Measurements from ENCODE around the gene ATP8B4.
A peak's percentile ranks its signal among the peaks of the same experiment; 100 is the strongest.

Gene ATP8B4

GRCh38 chr15:50113992-50114780 is 4.8 kb downstream of the ATP8B4 start:
- Histone ChIP-seq H3K27me3 (no peaks in the 10 kb centered on the region), H3K36me3 (no peaks in the 10 kb centered on the region), H3K27ac (peak overlapping the region in 8 of 11 experiments; percentile 33 to 84 (median 68); a peak in 16 of 22 replicates), H3K4me1 (peaks cover 23 to 91% (median 70%) of the 10 kb centered on the region in 10 experiments), H4K20me1 (no peaks in the 10 kb centered on the region), H3K4me3 (peak overlapping the region in 4 of 10 experiments; percentile 22 to 41 (median 34); a peak in 5 of 20 replicates), H3K9ac (peak overlapping the region in 5 of 11 experiments; percentile 2 to 76 (median 70); a peak in 7 of 22 replicates), H3K9me3 (replicated peaks in 1 of 11) (peaks cover 0 to 8% (median 0%) of the 10 kb centered on the region in 11 experiments; a peak in 2 of 22 replicates), H3K4me2 (peak overlapping the region; percentile 27 to 96 (median 73); a peak in 21 of 22 replicates)
- peak in 2 of 11 experiments; percentile 47 to 54; a peak in 3 of 22 replicates for TF ChIP-seq Cebpa-rat (IDR thresholded peaks at IDR 0.05)

DNA sequence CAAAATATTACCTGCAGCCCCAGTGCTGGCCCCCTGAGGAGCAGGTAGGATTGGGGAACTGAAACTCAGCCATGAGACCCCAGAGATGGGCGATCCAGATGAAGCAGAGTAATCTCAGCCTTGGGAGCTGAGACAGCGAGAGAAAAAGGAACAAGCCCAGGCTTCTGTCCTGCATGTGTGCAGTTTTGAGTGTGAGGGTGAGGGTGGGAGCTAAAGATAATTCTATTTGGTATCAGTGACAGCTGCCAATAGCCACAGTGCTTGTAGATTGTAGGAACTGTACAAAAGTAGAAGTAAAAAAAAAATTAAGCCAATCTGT is 5.9 kb downstream of the ATP8B4 start:
- H3K4me2 ChIP-seq = peak overlapping the region; percentile 52 to 96 (median 73)
- TF ChIP-seq Cebpa-rat (IDR thresholded peaks at IDR 0.05) = no peak
- H3K4me3 ChIP-seq = peak overlapping the region in 5 of 10 experiments; percentile 28 to 56 (median 41); a peak in 10 of 20 replicates
- H3K27ac ChIP-seq = peak overlapping the region in 9 of 11 experiments; percentile 22 to 84 (median 65); a peak in 17 of 22 replicates
- peaks cover 29 to 91% (median 76%) of the 10 kb centered on the region in 10 experiments for H3K4me1 ChIP-seq
- H3K9ac ChIP-seq = peak overlapping the region in 7 of 11 experiments; percentile 3 to 76 (median 59); a peak in 12 of 22 replicates
- no peaks in the 10 kb centered on the region for H3K27me3 ChIP-seq
- no peaks in the 10 kb centered on the region for H3K36me3 ChIP-seq
- no peaks in the 10 kb centered on the region for H4K20me1 ChIP-seq
- peaks cover 0 to 8% (median 0%) of the 10 kb centered on the region in 11 experiments; a peak in 2 of 22 replicates for H3K9me3 ChIP-seq (replicated peaks in 1 of 11)

GRCh38 chr15:50112488-50113186 is 6.4 kb downstream of the ATP8B4 start:
- Histone ChIP-seq H4K20me1 (no peaks in the 10 kb centered on the region), H3K9ac (peak overlapping the region in 7 of 11 experiments; percentile 3 to 76 (median 59); a peak in 12 of 22 replicates), H3K36me3 (no peaks in the 10 kb centered on the region), H3K27me3 (no peaks in the 10 kb centered on the region), H3K4me1 (peaks cover 34 to 95% (median 81%) of the 10 kb centered on the region in 10 experiments), H3K9me3 (replicated peaks in 1 of 11) (peaks cover 0 to 6% (median 0%) of the 10 kb centered on the region in 11 experiments; a peak in 2 of 22 replicates), H3K4me2 (peak overlapping the region; percentile 52 to 96 (median 73)), H3K4me3 (peak overlapping the region in 5 of 10 experiments; percentile 28 to 56 (median 41); a peak in 10 of 20 replicates), H3K27ac (peak overlapping the region in 9 of 11 experiments; percentile 22 to 84 (median 65); a peak in 17 of 22 replicates)
- TF ChIP-seq Cebpa-rat (IDR thresholded peaks at IDR 0.05) = no peak

DNA sequence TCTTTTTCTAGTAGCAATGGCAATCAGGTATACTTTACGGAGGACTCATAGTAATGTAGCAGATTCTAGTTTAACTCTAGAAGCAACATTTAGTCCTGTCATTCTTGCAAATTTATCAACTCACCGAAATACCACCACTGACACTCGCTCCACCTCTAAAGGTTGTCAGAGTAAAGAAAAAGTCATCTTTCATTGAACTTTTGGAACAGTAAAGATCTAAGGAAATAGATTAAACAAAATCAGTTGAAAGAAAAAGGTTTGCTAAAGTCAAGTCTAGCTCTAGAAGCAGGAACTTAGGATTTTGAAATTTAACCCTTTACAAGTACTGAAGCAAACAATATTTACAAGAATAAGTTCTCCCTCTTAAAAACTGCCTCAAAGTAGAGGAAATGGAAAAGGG is 8.7 kb downstream of the ATP8B4 start:
- no peak for TF ChIP-seq Cebpa-rat (IDR thresholded peaks at IDR 0.05)
- peaks cover 37 to 99% (median 81%) of the 10 kb centered on the region in 10 experiments for H3K4me1 ChIP-seq
- H3K27ac ChIP-seq = peak overlapping the region in 3 of 11 experiments; percentile 72 to 84 (median 80); a peak in 5 of 22 replicates
- peaks cover 0 to 14% (median 0%) of the 10 kb centered on the region in 11 experiments; a peak in 3 of 22 replicates for H3K36me3 ChIP-seq
- peak overlapping the region in 2 of 10 experiments; percentile 41 to 53; a peak in 4 of 20 replicates for H3K4me3 ChIP-seq
- no peaks in the 10 kb centered on the region for H3K27me3 ChIP-seq
- H4K20me1 ChIP-seq = no peaks in the 10 kb centered on the region
- H3K9me3 ChIP-seq (replicated peaks in 1 of 11) = no peaks in the 10 kb centered on the region
- peak overlapping the region in 2 of 11 experiments; percentile 0 to 19; a peak in 1 of 22 replicates for H3K9ac ChIP-seq
- peak overlapping the region in 7 of 11 experiments; percentile 16 to 96 (median 81); a peak in 12 of 22 replicates for H3K4me2 ChIP-seq

DNA sequence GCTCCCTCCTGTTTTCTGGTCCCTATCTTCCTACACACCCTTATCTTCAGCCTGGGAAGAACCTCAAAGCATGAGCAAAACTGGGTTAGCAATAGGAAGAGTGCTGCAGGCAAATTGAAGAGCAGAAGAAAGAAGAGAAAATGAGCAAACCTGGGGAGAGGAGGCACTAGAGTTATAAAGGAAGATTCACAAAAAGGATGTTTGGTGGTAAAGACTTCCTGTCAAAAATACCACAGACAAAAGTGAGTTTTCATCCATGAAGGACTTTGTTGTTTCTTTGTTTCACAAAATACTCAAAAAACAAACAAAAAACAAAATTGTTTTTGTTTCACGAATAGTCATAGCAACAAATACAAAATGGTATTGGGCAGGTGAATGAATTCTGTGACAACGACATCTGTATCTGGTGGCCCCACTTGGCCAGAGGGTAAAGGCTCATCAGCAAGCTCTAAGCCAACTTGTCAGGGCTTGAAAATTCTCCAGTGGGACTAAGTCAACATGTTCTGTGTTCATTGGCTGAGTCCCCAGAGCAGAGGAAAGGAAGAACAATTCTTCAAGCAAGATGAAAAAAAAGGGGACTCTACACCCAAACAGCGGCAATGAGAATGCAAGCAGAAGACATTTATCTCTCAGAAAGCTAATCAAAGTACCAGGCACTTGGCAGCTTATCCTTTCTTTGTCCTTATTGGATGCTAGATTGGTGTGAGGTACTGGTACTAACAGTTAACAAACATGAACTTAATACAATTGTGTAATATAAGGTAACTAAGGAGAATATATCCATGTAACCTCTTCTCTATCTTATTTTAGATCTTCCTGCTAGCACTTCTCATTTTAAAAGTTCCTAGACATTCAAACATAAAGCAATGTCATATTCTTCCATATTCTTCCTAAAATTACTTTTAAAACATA is 9.7 kb downstream of the ATP8B4 start:
- Histone ChIP-seq H3K9me3 (replicated peaks in 1 of 11) (peaks cover 0 to 6% (median 0%) of the 10 kb centered on the region in 11 experiments; a peak in 2 of 22 replicates), H3K4me3 (peak overlapping the region in 4 of 10 experiments; percentile 4 to 41 (median 17); a peak in 6 of 20 replicates)

GRCh38 chr15:50108461-50108860 is 10.6 kb downstream of the ATP8B4 start:
- TF ChIP-seq Cebpa-rat (IDR thresholded peaks at IDR 0.05) = no peak
- Histone ChIP-seq H3K9ac (peak overlapping the region in 3 of 11 experiments; percentile 23 to 56 (median 56); a peak in 7 of 22 replicates), H3K4me1 (peaks cover 33 to 87% (median 63%) of the 10 kb centered on the region in 10 experiments), H3K4me2 (peak overlapping the region; percentile 71 to 96 (median 78)), H3K4me3 (0 out of 20 replicates have a peak overlapping the region, but pooled peaks of 1 of the 10 experiments have one; percentile 4), H3K27me3 (no peaks in the 10 kb centered on the region), H3K27ac (peak overlapping the region in 7 of 11 experiments; percentile 50 to 84 (median 72); a peak in 14 of 22 replicates), H4K20me1 (no peaks in the 10 kb centered on the region), H3K9me3 (replicated peaks in 1 of 11) (peaks cover 0 to 14% (median 0%) of the 10 kb centered on the region in 11 experiments; a peak in 9 of 22 replicates), H3K36me3 (peaks cover 0 to 32% (median 0%) of the 10 kb centered on the region in 11 experiments; a peak in 5 of 22 replicates)

More for the DNA sequence above, 9.7 kb downstream of the ATP8B4 start:
- Histone ChIP-seq H3K4me1 (peaks cover 37 to 95% (median 72%) of the 10 kb centered on the region in 10 experiments), H3K27ac (peak overlapping the region in 10 of 11 experiments; percentile 23 to 84 (median 60); a peak in 18 of 22 replicates), H3K36me3 (peaks cover 0 to 23% (median 0%) of the 10 kb centered on the region in 11 experiments; a peak in 4 of 22 replicates), H3K9ac (peak overlapping the region in 4 of 11 experiments; percentile 33 to 62 (median 46); a peak in 8 of 22 replicates), H3K27me3 (no peaks in the 10 kb centered on the region), H4K20me1 (no peaks in the 10 kb centered on the region), H3K4me2 (peak overlapping the region; percentile 71 to 96 (median 78))
- no peak for TF ChIP-seq Cebpa-rat (IDR thresholded peaks at IDR 0.05)

- Histone ChIP-seq H3K4me1 (peaks cover 27 to 80% (median 56%) of the 10 kb centered on the region in 10 experiments), H4K20me1 (no peaks in the 10 kb centered on the region), H3K27me3 (no peaks in the 10 kb centered on the region), H3K9ac (peak overlapping the region in 5 of 11 experiments; percentile 11 to 56 (median 48); a peak in 8 of 22 replicates), H3K9me3 (replicated peaks in 1 of 11) (peaks cover 0 to 20% (median 4%) of the 10 kb centered on the region in 11 experiments; a peak in 10 of 22 replicates), H3K27ac (peak overlapping the region in 6 of 11 experiments; percentile 50 to 84 (median 75); a peak in 12 of 22 replicates), H3K4me3 (peak overlapping the region in 2 of 10 experiments; percentile 4 to 9; a peak in 1 of 20 replicates), H3K36me3 (peaks cover 0 to 37% (median 0%) of the 10 kb centered on the region in 11 experiments; a peak in 5 of 22 replicates), H3K4me2 (peak overlapping the region; percentile 71 to 96 (median 78))
- TF ChIP-seq Cebpa-rat (IDR thresholded peaks at IDR 0.05) = no peak
Measured at GRCh38 chr15:50107591-50108408, 11.2 kb downstream of the ATP8B4 start.

All from BLaER1 treated with 17β-estradiol and CSF1 and Interleukin-3, amounts not matched to agents 10 nM and 100 nM (cell line).